HT-29 (cell line): ENCODE measurements around the gene USP44. TPM values are rescaled to one million over a fixed set of nuclear protein-coding genes. Genes with fewer than 3 reads are reported as not detected.

ENCODE experiments used
- DNase-seq: peaks from one replicate; pipeline ENCODE4 v3.0.0-alpha.2; 2015; ENCODE audit warnings: low spot score
- total RNA-seq: library from RNA; depleted of rRNA; stranded (reverse); fragments of >200 nt; shearing (Covaris generic); gene quantifications from 2 replicates; pipeline ENCODE4 v1.2.3, GENCODE V29; 2014

The USP44 gene
- total RNA-seq, 1 experiment from 2014 or later = not detected

DNA sequence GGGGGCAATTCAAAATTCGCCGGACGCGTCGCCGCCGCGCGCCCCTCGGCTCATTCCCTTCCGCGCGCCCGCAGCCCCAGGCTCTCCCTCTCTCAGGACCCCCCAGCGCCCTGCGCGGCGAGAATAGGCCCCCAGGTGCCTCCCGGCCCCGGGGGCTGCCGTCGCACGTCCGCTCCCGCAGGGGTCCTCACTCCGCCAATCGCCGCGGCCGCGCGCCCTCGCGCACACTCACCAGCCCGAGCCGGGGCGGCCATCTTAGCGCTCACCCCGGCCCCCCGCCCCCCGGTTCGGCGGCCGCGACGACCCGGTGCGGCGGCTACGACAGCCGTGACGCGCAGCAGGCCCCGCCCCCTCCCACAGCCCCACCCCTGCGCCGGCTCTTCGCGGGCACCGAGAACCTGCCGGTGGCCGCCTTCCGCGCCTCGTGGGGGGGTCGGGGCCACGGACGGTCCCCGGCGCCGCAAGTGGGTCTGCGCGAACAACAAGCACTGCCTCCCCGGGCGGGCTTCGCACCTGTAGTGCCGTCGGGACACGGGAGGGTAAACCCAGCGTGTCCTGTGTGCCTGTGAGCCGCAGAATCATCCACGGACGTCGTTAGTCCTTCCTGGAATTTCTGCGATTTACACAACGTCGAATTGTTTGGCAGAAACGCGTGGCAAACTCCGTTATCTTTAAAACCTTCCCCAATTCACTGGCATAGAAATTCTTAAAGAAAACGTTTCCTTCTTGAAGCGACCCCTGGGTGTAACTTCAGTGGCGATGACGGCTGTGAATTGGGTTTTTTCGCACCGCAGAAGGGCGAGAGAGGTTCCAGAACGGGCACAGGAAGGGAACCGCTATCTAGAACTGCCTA, 2.5 kb downstream of the USP44 start:
- DNase-seq = no peak

DNA sequence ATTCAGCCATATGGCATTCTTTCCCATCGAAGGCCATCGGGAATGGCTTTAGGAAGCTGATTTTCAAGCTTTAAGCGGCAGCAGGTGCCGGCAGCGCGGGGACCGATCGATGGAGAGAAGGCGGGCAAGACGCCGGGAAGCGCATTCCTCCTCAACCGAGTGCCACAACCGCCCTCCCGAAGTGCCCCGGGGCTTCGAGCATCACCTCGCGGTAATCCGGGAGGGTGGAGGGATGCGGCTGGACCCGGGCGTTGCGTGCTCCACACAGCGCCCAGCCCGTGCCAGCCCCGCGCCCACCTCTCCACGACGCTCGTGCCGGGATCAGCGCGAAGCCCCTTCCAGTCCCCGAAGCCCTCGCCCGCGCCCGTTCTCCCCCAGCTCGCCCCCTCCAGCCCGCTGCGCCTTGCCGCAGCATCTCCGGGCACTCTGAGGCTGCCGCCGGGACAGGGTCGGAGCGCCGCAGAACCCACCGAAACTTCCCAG, 3.2 kb downstream of the USP44 start:
- DNase-seq = no peak

DNA sequence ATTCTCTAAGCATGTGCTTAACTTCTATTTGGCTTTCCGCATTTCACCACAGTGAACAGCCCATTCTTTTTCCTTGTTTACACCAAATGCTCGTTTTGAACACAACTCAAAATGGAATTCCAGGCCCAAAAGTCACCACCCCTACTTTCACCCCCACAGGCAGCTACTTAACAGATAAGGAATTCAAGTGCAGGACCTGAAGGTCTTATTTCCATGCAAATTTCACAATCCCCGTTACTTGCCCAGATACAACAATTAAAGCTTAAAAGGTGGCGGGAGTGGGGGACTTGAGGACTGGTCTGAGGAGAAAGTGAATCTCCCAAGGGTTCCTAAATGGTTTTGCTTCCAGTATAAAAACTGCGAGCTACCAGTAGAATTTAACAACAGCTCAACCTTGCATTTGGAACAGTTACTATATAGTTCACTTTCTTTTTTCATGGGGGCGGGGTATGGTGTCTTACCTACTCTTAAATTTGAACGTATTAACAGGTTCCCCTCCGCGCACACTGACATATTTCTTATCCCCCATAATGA, 3.7 kb downstream of the USP44 start:
- DNase-seq = no peak

DNA sequence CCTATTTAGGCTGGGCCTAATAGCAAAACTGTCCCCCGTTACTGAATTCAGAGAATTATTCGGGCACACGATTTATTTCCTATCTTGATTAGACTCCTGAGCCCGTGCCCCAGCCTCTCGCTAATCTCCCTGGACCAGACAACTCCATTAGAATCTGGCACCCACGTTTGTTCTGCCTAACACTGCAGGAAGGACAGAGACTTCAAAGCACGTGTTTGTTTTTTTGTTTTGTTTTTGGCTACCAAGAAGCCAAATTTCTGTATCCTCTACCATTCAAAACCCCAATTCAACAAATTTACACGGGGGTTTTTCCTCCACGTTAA, 4.8 kb downstream of the USP44 start:
- DNase-seq = no peak

DNA sequence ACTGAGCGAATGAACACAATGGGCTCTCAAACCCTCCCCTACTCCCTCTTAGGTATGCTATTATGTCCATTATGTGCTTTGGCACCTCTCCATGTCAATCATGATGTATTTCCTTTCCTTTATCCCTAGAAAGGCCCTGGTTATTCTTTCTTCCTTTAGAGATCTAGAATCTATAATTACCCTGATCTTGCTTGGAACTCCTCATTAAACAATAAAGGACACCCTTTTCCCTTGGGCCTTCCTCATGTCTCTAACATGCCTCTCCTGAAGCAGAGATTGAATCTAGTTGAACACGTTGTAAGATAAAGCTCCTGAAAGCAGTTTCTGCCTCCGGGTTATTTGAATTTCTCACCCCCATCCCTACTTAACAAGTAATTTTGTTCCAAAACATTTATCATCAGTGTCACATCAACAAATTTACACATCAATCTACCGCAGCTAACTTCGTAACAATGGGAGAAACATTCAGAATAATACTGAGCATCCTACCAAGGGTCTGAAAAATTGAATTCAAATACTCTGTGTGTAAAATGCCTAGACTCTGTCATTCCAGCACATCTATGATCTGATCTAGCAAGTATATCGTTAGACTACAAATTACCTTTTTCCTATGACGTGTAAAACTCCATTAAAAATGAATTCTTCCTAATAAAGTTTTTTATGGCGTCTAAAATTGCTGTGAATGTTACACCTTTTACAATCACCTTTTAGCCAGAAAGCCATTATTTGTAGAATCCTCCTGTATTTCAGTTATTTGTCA, 5.4 kb downstream of the USP44 start:
- DNase-seq = no peak

DNA sequence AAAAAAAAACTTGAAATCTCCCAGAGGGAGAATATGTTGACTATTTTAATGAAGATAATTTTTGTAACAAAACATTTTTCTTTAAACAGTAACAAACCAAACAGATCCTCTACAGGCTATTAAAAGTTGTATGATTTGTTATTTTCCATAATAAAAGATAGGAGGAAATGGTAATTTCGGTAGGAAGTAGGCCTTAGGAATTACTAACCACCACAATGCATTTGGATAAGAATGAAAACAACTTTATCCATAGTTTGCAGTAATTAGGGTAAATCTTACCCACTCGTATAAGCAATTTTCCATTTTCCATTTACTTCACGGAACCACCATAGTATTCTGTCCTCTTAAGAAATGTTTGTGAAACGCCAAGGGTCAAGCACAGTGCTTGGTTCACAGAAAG, 6.0 kb downstream of the USP44 start:
- no peak for DNase-seq

DNA sequence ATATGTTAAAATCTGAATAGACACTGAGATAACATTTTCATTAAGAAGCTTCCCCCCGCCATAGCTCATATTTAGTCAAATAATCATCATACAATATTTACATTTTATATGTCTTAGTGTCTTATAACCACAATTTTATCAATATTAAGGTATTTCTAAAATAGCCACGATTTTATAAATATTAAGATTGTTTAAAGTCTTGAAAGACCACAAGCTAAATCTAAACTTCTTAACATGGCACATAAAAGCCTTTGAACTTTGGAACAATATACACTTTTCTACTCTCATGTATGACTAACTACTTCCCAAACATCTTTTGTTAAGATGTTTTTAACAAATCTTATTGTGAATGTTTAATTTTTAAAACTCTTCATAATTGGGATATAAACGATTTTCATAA, 6.5 kb downstream of the USP44 start:
- DNase-seq = no peak

DNA sequence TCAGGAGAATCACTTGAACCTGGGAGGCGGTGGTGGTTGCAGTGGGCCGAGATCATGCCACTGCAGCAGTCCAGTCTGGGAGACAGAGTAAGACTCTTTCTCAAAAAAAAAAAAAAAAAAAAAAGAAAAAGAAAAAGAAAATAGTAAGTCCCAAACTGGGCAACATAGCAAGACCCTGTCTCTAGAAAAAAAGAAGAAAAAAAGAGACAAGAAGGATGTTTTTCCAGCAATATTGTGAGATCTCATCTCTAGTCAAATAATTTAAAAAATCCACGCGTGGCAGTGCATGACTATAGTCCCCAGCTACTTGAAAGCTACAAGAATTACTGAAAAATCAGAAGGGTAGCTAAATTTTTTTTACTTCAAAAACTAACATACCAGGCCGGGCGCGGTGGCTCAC, 8.0 kb downstream of the USP44 start:
- DNase-seq = no peak

DNA sequence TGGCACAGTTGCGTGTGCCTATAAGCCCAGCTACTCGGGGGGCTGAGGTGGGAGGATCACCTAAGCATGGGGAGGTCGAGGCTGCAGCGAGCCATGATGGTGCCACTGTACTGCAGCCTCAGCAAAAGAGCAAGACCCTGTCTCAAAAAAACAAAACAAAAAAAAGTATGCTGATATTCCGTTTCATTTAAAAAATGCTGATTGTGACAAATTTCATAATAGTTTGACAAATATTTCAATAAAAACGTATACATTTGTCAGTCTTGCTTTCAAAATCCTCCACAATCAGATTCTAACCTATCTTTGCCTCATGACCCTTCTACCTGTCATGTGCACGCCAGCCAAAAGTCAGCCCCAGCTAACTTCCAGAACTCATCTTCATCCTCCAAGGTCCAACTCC, 9.8 kb downstream of the USP44 start:
- DNase-seq = no peak

DNA sequence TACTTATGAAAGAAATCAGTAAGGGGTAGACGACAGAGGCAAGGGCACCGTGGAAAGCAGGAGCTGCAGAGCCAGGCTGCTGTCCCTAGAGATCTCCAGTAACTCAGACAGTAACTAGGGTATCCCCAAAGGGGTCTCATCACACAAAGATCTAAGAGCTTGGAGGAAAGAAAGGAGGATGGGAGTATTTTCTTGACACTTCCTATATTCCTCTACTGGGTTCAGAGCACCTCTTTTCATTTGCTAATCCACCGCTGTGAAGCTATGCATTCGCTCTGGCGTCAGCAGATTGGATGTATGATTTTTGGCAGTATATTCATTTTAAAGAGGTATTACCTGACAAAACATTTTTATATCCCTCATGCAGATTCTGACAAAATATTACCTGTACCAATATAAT, 12.6 kb downstream of the USP44 start:
- DNase-seq = no peak

DNA sequence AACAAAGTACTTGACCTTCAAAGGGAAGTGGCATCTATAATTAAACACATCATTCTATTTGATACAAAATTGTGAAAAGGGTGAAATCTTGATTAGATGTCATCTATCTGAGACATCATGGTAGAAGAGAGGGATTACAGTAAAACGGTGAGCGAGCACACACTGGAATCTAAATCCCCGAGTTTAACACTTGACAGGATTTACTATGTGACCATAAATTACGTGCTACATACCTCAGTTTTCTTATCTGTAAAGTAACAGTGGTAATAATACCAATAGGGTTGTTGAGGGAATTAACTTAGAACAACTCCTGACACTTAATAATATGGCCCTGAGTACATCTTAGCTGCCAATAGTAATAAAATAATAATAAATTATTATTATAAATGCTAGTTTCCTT, 13.3 kb downstream of the USP44 start:
- DNase-seq = no peak

DNA sequence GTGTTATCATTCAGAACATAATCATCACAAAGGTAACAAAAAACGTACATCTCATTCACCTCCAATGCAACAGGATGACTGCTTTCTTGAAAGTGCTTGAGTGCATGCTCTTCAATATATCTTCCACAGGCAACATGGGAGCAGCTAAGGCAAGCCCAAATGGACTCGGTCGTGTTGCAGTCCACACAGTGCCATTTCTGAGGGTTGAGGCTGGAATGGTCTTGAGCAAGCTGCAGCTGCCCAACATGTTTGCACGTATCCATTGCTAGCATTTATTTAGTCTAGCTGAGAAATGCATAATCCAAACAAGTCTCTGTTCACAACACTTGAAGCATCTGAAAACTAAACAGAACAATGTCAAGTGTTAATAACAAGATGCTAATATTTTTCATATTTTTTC, 17.3 kb downstream of the USP44 start:
- DNase-seq = no peak

DNA sequence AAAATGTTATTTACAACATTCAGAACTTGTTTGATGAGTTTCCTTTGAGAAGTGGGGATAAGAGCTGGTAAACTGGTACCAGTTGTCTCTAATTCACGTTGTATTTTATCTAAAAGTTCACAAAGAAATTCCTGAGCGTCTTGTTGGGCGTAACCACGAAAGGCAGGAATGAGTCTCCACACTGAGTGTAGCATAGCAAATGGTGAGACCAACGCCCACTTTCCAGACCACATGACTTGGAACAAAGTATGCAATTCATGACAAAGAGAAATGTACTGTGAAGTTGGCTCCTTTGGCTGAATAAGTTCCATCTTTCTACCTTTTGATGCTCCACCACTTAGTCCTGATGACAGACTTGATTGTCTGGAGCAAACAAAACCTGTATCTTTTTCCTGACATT, 18.4 kb downstream of the USP44 start:
- DNase-seq = no peak

DNA sequence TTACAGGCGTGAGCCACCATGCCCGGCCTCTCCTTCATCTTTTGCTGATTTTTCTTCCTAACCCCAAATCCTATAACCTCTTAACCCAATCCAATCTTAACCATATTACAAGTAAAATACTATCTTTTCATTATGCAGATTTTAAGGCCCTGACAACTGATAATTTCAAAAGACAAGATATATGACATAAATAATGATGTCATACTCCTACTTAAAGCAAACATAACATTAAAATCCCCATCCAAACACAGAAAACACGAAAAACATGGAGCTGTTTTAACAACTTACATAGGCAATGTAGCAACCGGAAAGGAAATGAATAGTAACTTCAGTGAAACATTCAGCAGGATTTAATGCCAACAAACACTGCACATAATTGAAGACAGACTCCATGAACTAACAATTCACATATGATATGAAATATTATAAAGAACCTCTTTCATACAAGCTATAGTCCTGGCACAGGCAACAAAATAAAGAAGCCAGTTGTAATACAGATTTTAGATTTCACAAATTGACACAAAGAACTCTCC, 21.5 kb downstream of the USP44 start:
- no peak for DNase-seq

DNA sequence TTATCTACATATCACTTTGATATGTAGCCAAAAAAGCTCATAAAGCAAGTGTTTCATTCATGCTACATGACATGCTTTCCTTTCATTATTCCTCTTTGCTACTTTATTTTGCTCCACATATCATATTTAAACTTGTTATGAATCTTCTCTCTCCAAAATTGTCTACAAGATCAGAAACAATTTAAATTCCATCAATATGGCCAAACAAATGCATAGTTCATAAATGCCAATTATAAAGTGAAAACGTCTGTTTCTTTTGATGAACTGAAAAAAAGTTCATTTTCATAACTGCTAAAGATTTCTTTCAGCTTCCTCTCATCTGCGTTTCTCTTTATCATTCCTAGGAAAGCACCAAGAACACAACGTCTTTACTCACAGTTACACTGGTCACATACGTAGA, 22.8 kb downstream of the USP44 start:
- DNase-seq = no peak

DNA sequence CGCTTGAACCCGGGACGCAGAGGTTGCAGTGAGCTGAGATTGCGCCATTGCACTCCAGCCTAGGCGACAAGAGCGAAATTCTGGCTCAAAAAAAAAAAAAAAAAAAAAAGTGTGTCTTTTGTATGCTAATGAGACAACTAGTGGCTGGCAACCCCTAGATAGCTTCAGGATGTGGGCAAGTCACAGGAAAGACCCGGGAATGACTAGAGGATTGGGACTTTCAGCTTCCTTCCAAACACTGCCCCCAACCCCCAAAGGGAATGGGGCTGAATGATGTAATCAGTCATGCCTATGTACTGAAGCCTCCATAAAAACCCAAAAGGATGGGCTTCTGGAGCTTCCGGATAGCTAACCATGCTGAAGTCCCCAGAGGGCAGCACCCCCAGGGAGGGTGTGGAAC, 28.6 kb downstream of the USP44 start:
- DNase-seq = no peak

DNA sequence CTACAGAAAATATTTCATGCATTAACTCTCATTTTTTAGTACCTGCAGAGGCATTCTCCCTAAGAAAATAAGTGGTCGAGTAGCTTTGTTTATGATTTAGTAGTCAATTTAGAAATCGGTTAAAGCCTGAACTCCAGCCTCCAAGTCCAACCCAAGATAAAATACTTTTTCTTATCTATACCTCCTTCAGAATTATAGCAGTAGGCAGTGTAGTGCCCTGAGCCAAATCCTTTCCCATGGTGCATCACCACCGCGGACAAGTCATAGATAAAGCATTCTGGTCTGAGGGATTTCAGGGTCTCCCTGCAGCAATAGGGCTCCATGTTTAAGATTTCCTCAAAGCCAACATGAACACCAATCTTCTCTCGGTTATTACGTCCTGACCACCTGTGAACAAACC, 30.5 kb downstream of the USP44 start:
- DNase-seq = no peak

DNA sequence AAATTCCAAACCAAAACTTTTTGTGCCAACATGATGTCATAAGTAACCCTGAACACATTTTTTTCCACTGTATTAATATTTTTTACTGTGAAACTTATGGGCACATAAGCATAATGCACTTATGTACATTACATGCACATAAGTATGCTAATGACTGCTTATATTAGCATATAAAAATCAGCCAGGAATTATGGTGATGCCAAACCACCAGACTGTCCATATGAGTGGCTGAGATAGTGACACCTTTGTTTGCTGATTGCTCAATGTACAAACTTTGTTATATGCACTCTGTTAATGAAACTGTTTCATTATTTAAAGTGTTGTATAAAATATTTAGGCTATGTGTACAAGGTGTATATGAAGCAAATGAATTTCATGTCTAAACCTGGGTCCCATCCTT, 32.3 kb downstream of the USP44 start:
- no peak for DNase-seq

DNA sequence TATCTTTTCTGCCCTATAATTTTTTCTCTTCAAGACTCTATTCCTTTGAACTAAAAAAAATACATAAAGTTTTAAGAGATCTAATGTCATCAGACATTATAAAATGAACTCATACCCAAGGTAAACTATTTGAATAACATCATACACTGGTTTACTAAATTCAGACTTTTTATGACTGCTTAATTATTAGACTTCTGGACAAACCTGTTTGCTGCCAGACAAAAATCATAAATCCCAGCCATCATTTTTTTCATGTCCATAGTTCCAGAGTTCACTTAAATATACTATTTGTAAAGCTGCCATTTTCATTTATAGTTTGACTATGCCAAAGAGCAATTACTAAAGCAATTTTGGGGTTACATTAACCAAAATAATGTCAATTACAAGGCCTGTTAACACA, 34.0 kb downstream of the USP44 start:
- DNase-seq = no peak

DNA sequence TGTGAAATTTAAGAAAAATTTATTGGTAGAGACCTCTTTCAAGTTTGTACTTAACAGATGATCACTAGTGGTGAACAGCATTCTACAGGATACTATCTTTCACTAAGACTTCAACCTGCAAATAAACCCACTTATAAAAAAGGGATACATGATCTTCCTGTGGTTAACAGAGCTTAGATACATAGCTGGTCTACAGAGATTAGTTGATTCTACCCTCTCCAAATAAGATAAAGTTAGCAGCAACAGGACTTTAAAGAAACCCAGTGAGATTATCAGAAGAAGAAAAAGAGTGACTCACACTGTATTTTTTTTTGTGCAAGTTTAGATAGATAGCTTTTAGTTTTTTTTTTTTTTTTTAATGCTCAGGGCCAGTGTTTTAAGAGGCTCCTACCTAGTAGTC, 34.5 kb downstream of the USP44 start:
- no peak for DNase-seq

DNA sequence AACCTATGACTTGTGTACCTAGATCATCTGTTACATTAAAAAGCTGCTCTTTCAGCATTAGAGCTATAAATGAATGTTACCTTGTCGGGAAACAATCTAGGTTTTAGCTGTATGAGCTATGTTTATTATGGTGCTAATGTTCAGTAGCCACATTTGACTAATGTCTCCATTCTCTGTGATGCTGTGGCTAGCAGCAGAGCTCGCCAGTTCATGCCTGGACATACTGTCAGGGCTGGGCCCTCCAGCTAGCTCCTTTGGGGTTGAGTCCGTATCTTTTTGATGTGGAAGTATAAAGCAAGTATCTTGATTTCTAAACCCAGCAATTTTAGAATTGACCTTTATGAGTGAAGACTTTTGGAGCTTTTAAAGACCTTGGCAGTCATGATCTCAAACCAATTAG, 36.1 kb downstream of the USP44 start:
- DNase-seq = no peak

DNA sequence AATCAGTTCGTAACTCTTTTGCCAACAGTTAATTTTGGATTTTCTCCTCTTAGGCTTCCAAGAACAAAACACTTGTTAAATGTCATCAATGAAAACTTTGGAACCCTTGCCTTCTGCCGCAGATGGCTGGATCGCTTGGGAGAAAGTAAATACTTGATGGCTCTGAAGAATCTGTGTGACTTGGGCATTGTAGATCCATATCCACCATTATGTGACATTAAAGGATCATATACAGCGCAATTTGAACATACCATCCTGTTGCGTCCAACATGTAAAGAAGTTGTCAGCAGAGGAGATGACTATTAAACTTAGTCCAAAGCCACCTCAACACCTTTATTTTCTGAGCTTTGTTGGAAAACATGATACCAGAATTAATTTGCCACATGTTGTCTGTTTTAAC, 37.7 kb downstream of the USP44 start:
- DNase-seq = no peak

DNA sequence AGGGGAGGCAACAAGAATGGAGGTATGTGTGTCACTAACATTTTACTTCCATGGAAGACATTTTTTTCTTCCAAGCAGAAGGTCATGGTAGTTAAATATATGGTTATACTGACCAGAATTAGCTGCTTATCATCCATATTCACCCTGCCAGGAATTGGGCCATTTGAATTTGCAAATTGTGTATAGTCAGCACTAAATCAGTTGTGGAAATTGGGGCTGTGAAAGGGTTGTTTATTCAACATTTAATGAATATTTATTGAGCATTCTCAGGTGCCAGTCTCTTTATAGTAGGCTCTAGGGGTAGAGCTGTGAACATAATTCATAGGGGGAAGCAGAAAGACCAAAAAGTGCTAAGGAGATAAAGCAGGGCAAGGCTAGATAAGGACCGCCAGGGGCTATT, 39.3 kb downstream of the USP44 start:
- no peak for DNase-seq
